Pancreas (tissue), 10 donors: ENCODE measurements around the gene FOXP2. TPM values are rescaled to one million over a fixed set of nuclear protein-coding genes. Genes with fewer than 3 reads are reported as not detected.

Experiments used
- ATAC-seq, 4 donors: fragments of 200-7000 bp; cut with Tn5 transposase; one replicate each; pipeline versions ENCODE4 v1.8.0 to v1.9.1; 2020; ENCODE audit warnings: mild to moderate bottlenecking in 4 of 4, moderate library complexity in 4 of 4
- DNase-seq, 6 donors: peaks; one replicate each; pipeline ENCODE4 v3.0.0-alpha.2; 2020
- FAIRE-seq: peaks from 2 replicates; lab custom pipeline; 2012; peaks lifted over from hg19 to GRCh38; lab: Jason Lieb, UNC
- H3K27ac ChIP-seq, 4 donors: fragments of 200-600 bp; sonication (generic); 1 replicate in 3 of 4; 2 replicates in 1 of 4; pipeline versions ENCODE4 v1.5.0 to v1.8.0; 2020
- H3K27me3 ChIP-seq, 4 donors: fragments of 200-600 bp; one replicate each; pipeline ENCODE4 v1.8.0; 2021
- H3K36me3 ChIP-seq, 3 donors: fragments of 200-600 bp; sonication (generic) in 1 of 3; one replicate each; pipeline versions ENCODE4 v1.5.0 to v1.8.0; 2020 to 2021
- H3K4me1 ChIP-seq, 3 donors: fragments of 200-600 bp; one replicate each; pipeline ENCODE4 v1.8.0; 2021
- H3K4me3 ChIP-seq, 4 donors: fragments of 200-600 bp; sonication (generic) in 2 of 4; one replicate each; pipeline versions ENCODE4 v1.5.0 to v1.8.0; 2020 to 2021
- H3K9me3 ChIP-seq, 4 donors: fragments of 200-600 bp; one replicate each; pipeline ENCODE4 v1.8.0; 2021
- CTCF ChIP-seq, 4 donors: fragments of 200-600 bp; sonication (generic) in 3 of 4; IDR thresholded peaks; one replicate each; pipeline versions ENCODE4 v1.5.0 to v1.8.0; 2021; ENCODE audit warnings: antibody characterized with exemption in 4 of 4
- WGBS, 2 donors: extraction: QIAGEN DNeasy Blood & Tissue Kit; methylation state at CpG; one replicate each; pipeline ENCODE4 v1.1.7; 2013; 5-methylcytosine and 5-hydroxymethylcytosine counted together
- intact Hi-C, 3 donors: fragments of 100-400 bp; cut with DNase I; formaldehyde crosslinking; loops; one replicate each; pipeline versions ENCODE4 v1.11.1 to v1.14.2; 2022
- polyA plus RNA-seq, 2 donors: library from polyadenylated mRNA; stranded (reverse); fragments of 200-250 nt; gene quantifications; one replicate each; pipeline ENCODE4 v1.2.3, GENCODE V29; 2013
- total RNA-seq, 6 donors: library from RNA; stranded (reverse); fragmentation: NEBNext Ultra II Directional in 4 of 6; extraction: Animal tissue kit (Norgen Biotek cat#: 25700) in 4 of 6; gene quantifications; one replicate each; pipeline versions ENCODE4 v1.2.1 to v1.2.4, GENCODE V29; 2021 to 2023
- donor health status: healthy with polysubstance abuse.
- donor health status: DM: no; HTN: no; CAD: no; lungs with moderate emphysema.
- donor health status: DM: no; HTN: no; CAD: no.
- donor health status: control.
- donor health status: control.
- donor health status: Bipolar disorder and iron deficiency.
- donor health status: DM: yes; HTN: yes; CAD: no.
- donor health status: DM: no; HTN: no; CAD: no.
- donor health status: DM: no; HTN: no; CAD: no.
- donor health status: DM: yes; HTN: yes; CAD: no.

The FOXP2 gene
- total and polyA plus RNA-seq, 8 donors: 2.7 to 12.6 (median 10.2) TPM

GRCh38 chr7:114419441-114420272 is 5.0 kb downstream of the FOXP2 start:
- ATAC-seq (no peak), DNase-seq (no peak), FAIRE-seq (no peak)
- Histone ChIP-seq H3K36me3 (no peaks in the 10 kb centered on the region), H3K4me3 (no peak overlapping the region), H3K27me3 (no peaks in the 10 kb centered on the region), H3K4me1 (peaks cover 0 to 10% (median 4%) of the 10 kb centered on the region in 3 donors), H3K27ac (no peak overlapping the region), H3K9me3 (no peaks in the 10 kb centered on the region)
- no peak for TF ChIP-seq CTCF (IDR thresholded peaks at IDR 0.05)
- intact Hi-C loops: no loop called here
- 92 to 95% methylated on average over 8 of the region's 8 CpGs for WGBS, 2 donors

GRCh38 chr7:114422507-114423501 is 8.2 kb downstream of the FOXP2 start:
- H3K4me1 ChIP-seq: no peaks in the 10 kb centered on the region
- DNase-seq (no peak), ATAC-seq (peak in 3 of 4 donors; percentile 12 to 70 (median 47)), FAIRE-seq (peak; percentile 59)
- TF ChIP-seq CTCF (IDR thresholded peaks at IDR 0.05): no peak
- 87% methylated on average over 7 of the region's 7 CpGs for WGBS, 2 donors
- intact Hi-C loops: no loop called here
- no peak overlapping the region for H3K27ac ChIP-seq
- no peaks in the 10 kb centered on the region for H3K27me3 ChIP-seq
- no peak overlapping the region for H3K4me3 ChIP-seq
- no peaks in the 10 kb centered on the region for H3K9me3 ChIP-seq
- H3K36me3 ChIP-seq: no peaks in the 10 kb centered on the region

DNA sequence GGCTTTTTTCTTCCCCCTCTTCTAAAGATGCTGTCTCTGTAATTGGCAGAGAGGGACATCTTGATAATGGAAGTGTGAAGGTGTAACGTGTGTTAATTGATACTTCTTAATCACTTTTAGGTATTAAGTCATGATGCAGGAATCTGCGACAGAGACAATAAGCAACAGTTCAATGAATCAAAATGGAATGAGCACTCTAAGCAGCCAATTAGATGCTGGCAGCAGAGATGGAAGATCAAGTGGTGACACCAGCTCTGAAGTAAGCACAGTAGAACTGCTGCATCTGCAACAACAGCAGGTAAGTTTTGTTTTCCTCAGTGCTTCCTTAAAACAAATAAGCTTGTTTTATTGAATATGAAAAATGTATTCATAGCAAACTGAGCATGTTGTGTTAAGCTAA is 11.8 kb downstream of the FOXP2 start:
- ATAC-seq (peak in 1 of 4 donors; percentile 33), FAIRE-seq (no peak), DNase-seq (no peak)
- Histone ChIP-seq H3K27me3 (no peaks in the 10 kb centered on the region), H3K4me3 (no peak overlapping the region), H3K27ac (no peak overlapping the region), H3K9me3 (no peaks in the 10 kb centered on the region), H3K36me3 (no peaks in the 10 kb centered on the region), H3K4me1 (no peaks in the 10 kb centered on the region)
- TF ChIP-seq CTCF (IDR thresholded peaks at IDR 0.05): no peak
- intact Hi-C loops: no loop called here
- 69 to 79% methylated on average over 2 of the region's 2 CpGs for WGBS, 2 donors

GRCh38 chr7:114426824-114427223 is 12.2 kb downstream of the FOXP2 start:
- H3K36me3 ChIP-seq: no peaks in the 10 kb centered on the region
- 61 to 65% methylated on average over 4 of the region's 4 CpGs for WGBS, 2 donors
- no peak overlapping the region for H3K27ac ChIP-seq
- DNase-seq: no peak
- H3K4me1 ChIP-seq: no peaks in the 10 kb centered on the region
- H3K4me3 ChIP-seq: no peak overlapping the region
- no peaks in the 10 kb centered on the region for H3K9me3 ChIP-seq
- TF ChIP-seq CTCF (IDR thresholded peaks at IDR 0.05): no peak
- intact Hi-C loops: no loop called here
- no peaks in the 10 kb centered on the region for H3K27me3 ChIP-seq
- peak in 3 of 4 donors; percentile 25 to 68 (median 62) for ATAC-seq
- no peak for FAIRE-seq
